Progenitor cell of endocrine pancreas (in vitro differentiated cells): ENCODE results near the gene RAD51B. TPM values are rescaled to one million over a fixed set of nuclear protein-coding genes. Genes with fewer than 3 reads are reported as not detected.

Source experiments
- DNase-seq: peaks from one replicate; pipeline ENCODE4 v3.0.0; 2021; ENCODE audit warnings: low spot score; ENCODE audit not compliant: unreplicated experiment
- H3K27ac Mint-ChIP-seq: 2 replicates; pipeline ENCODE4 v1.8.0; 2021; ENCODE audit warnings: mild to moderate bottlenecking, moderate library complexity, mixed read lengths
- H3K27me3 Mint-ChIP-seq: 2 replicates; pipeline ENCODE4 v1.8.0; 2021; ENCODE audit warnings: mixed read lengths
- H3K36me3 Mint-ChIP-seq: 2 replicates; pipeline ENCODE4 v1.8.0; 2022; ENCODE audit warnings: mixed read lengths; ENCODE audit not compliant: insufficient read depth
- H3K4me1 Mint-ChIP-seq: 2 replicates; pipeline ENCODE4 v1.8.0; 2021; ENCODE audit warnings: low read depth, mixed read lengths
- H3K4me3 Mint-ChIP-seq: 2 replicates; pipeline ENCODE4 v1.8.0; 2021; ENCODE audit warnings: low read depth, mild to moderate bottlenecking, moderate library complexity, mixed read lengths
- H3K9me3 Mint-ChIP-seq: 2 replicates; pipeline ENCODE4 v1.8.0; 2021; ENCODE audit warnings: low read depth, mixed read lengths
- CTCF ChIP-seq: fragments of 200-600 bp; sonication (generic); IDR thresholded peaks from one replicate; pipeline ENCODE4 v1.5.0; 2021; ENCODE audit warnings: antibody characterized with exemption, mild to moderate bottlenecking; ENCODE audit not compliant: unreplicated experiment
- total RNA-seq: library from RNA; stranded (reverse); gene quantifications from 2 replicates; pipeline ENCODE4 v1.2.1, GENCODE V29; 2021

The RAD51B gene
- total RNA-seq, 1 donor from 2014 or later: 24.7 TPM

GRCh38 chr14:68468437-68469207, 649.0 kb downstream of the RAD51B start:
- no peak for DNase-seq
- no peak for TF ChIP-seq CTCF
- Mint-ChIP-seq H3K9me3 (peaks cover 3% of the 10 kb centered on the region), H3K4me1 (peaks cover 58% of the 10 kb centered on the region), H3K4me3 (no peak overlapping the region), H3K36me3 (no peaks in the 10 kb centered on the region), H3K27me3 (no peaks in the 10 kb centered on the region), H3K27ac (peak overlapping the region; percentile 94)

DNA sequence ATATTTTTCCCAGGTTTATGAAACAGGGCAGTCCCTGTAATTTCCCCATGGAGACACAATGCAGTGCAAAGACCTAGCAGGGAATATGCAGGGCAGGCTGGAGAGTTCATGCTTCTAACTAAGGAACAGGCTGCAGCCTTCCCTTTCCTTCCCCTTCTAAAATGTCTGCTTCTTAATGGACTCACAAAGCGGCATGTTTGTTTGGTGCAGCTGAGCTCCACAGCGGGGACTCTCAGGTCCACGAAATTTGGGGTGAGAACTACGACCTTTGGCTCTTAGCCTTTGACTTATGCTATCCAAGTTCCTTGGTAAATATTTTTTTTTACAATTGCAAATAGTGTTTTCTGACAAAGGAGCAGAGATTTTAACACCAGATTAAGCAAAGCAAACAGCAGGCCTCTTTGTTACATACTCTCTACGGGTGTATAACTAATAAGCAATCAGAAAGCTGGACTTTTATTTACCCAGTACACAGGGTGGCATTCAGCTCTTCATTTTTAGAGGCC, 649.7 kb downstream of the RAD51B start:
- Mint-ChIP-seq H3K9me3 (no peaks in the 10 kb centered on the region), H3K4me3 (no peak overlapping the region), H3K27ac (peak overlapping the region; percentile 94), H3K27me3 (no peaks in the 10 kb centered on the region), H3K4me1 (peaks cover 62% of the 10 kb centered on the region), H3K36me3 (no peaks in the 10 kb centered on the region)
- no peak for DNase-seq
- TF ChIP-seq CTCF: no peak

GRCh38 chr14:68470361-68470760, 650.8 kb downstream of the RAD51B start:
- no peaks in the 10 kb centered on the region for H3K9me3 Mint-ChIP-seq

GRCh38 chr14:68471029-68471963, 651.7 kb downstream of the RAD51B start:
- DNase-seq: no peak
- TF ChIP-seq CTCF: no peak
- Mint-ChIP-seq H3K9me3 (no peaks in the 10 kb centered on the region), H3K4me3 (no peak overlapping the region), H3K27me3 (no peaks in the 10 kb centered on the region), H3K27ac (peak overlapping the region; percentile 44), H3K36me3 (no peaks in the 10 kb centered on the region), H3K4me1 (peaks cover 76% of the 10 kb centered on the region)

More at GRCh38 chr14:68470361-68470760, 650.8 kb downstream of the RAD51B start:
- Mint-ChIP-seq H3K27me3 (no peaks in the 10 kb centered on the region), H3K4me3 (no peak overlapping the region), H3K36me3 (no peaks in the 10 kb centered on the region), H3K27ac (peak overlapping the region; percentile 39), H3K4me1 (peaks cover 68% of the 10 kb centered on the region)
- no peak for DNase-seq
- TF ChIP-seq CTCF: no peak

GRCh38 chr14:68471964-68472508, 652.5 kb downstream of the RAD51B start:
- Mint-ChIP-seq H3K36me3 (no peaks in the 10 kb centered on the region), H3K4me1 (peaks cover 78% of the 10 kb centered on the region), H3K4me3 (no peak overlapping the region), H3K27ac (peak overlapping the region; percentile 76), H3K27me3 (no peaks in the 10 kb centered on the region), H3K9me3 (no peaks in the 10 kb centered on the region)
- TF ChIP-seq CTCF: no peak
- no peak for DNase-seq
